KMS-11 (cell line): ENCODE measurements around the gene MAP3K21.

ENCODE experiments used
- H2AFZ ChIP-seq: fragments of 200-600 bp; sonication (generic); 2 replicates; pipeline ENCODE4 v1.6.1; 2016; ENCODE audit warnings: antibody characterized with exemption, mixed run types, low read depth
- H3K27ac ChIP-seq: fragments of 200-600 bp; sonication (generic); 2 replicates; pipeline ENCODE4 v1.6.1; 2016; ENCODE audit warnings: mild to moderate bottlenecking, mixed run types
- H3K27me3 ChIP-seq: fragments of 200-600 bp; sonication (generic); 2 replicates; pipeline ENCODE4 v1.6.1; 2017; ENCODE audit warnings: mild to moderate bottlenecking, low read depth, mixed run types, moderate library complexity; ENCODE audit not compliant: insufficient read depth
- H3K36me3 ChIP-seq: fragments of 200-600 bp; sonication (generic); 2 replicates; pipeline ENCODE4 v1.6.1; 2017; ENCODE audit warnings: mild to moderate bottlenecking, mixed run types; ENCODE audit not compliant: insufficient read depth
- H3K4me1 ChIP-seq: fragments of 200-600 bp; sonication (generic); 2 replicates; pipeline ENCODE4 v1.6.1; 2016; ENCODE audit warnings: mild to moderate bottlenecking, low read depth, mixed run types; ENCODE audit not compliant: poor library complexity, severe bottlenecking
- H3K4me2 ChIP-seq: fragments of 200-600 bp; sonication (generic); 2 replicates; pipeline ENCODE4 v1.7.0; 2016; ENCODE audit warnings: mild to moderate bottlenecking, mixed run types
- H3K4me3 ChIP-seq: fragments of 200-600 bp; sonication (generic); IDR thresholded peaks from 2 replicates; pipeline ENCODE4 v1.6.1; 2017; ENCODE audit warnings: low read depth, low read length, mixed read lengths; ENCODE audit not compliant: insufficient read depth
- H3K79me2 ChIP-seq: fragments of 200-600 bp; sonication (generic); 2 replicates; pipeline ENCODE4 v1.6.1; 2016; ENCODE audit warnings: low read depth, mixed run types; ENCODE audit not compliant: insufficient read depth
- H3K9ac ChIP-seq: fragments of 200-600 bp; sonication (generic); 2 replicates; pipeline ENCODE4 v1.6.1; 2016; ENCODE audit warnings: mild to moderate bottlenecking, mixed run types
- H4K20me1 ChIP-seq: fragments of 200-600 bp; sonication (generic); 2 replicates; pipeline ENCODE4 v1.6.1; 2016; ENCODE audit warnings: mild to moderate bottlenecking, mixed run types; ENCODE audit not compliant: insufficient read depth
- CTCF ChIP-seq: fragments of 200-600 bp; sonication (generic); conservative IDR thresholded peaks from 2 replicates; pipeline ENCODE4 v1.6.1; 2017; ENCODE audit warnings: low read depth, mild to moderate bottlenecking, antibody characterized with exemption, low read length, moderate library complexity, mixed read lengths

Gene MAP3K21

GRCh38 chr1:233300326-233300725 is 27.2 kb upstream of the MAP3K21 start:
- H3K9ac ChIP-seq, result no peak overlapping the region
- no peak overlapping the region for H3K4me3 ChIP-seq
- no peak overlapping the region for H3K27ac ChIP-seq
- no peaks in the 10 kb centered on the region for H3K27me3 ChIP-seq
- no peaks in the 10 kb centered on the region for H3K79me2 ChIP-seq
- H3K4me2 ChIP-seq, result no peak overlapping the region
- TF ChIP-seq CTCF, result no peak
- H2AFZ ChIP-seq, result no peak overlapping the region
- H3K4me1 ChIP-seq, result peaks cover 7% of the 10 kb centered on the region
- no peaks in the 10 kb centered on the region for H3K36me3 ChIP-seq
- H4K20me1 ChIP-seq, result no peaks in the 10 kb centered on the region

GRCh38 chr1:233304489-233305102 is 22.9 kb upstream of the MAP3K21 start:
- Histone ChIP-seq H3K4me2 (no peak overlapping the region), H3K27ac (no peak overlapping the region), H3K27me3 (no peaks in the 10 kb centered on the region), H3K9ac (no peak overlapping the region), H3K36me3 (no peaks in the 10 kb centered on the region), H3K4me3 (no peak overlapping the region), H2AFZ (no peak overlapping the region), H4K20me1 (no peaks in the 10 kb centered on the region), H3K79me2 (no peaks in the 10 kb centered on the region), H3K4me1 (no peaks in the 10 kb centered on the region)
- peak; percentile 82 for TF ChIP-seq CTCF

GRCh38 chr1:233313434-233314155 is 13.9 kb upstream of the MAP3K21 start:
- H3K27ac ChIP-seq, result no peak overlapping the region
- no peak overlapping the region for H3K9ac ChIP-seq
- no peaks in the 10 kb centered on the region for H3K36me3 ChIP-seq
- no peaks in the 10 kb centered on the region for H3K79me2 ChIP-seq
- no peak overlapping the region for H3K4me2 ChIP-seq
- H2AFZ ChIP-seq, result no peak overlapping the region
- no peaks in the 10 kb centered on the region for H3K4me1 ChIP-seq
- H3K4me3 ChIP-seq, result no peak overlapping the region
- H3K27me3 ChIP-seq, result no peaks in the 10 kb centered on the region
- no peaks in the 10 kb centered on the region for H4K20me1 ChIP-seq
- TF ChIP-seq CTCF, result no peak

GRCh38 chr1:233315718-233316301 is 11.7 kb upstream of the MAP3K21 start:
- Histone ChIP-seq H3K27ac (no peak overlapping the region), H2AFZ (no peak overlapping the region), H3K9ac (no peak overlapping the region), H3K4me2 (no peak overlapping the region), H3K4me3 (no peak overlapping the region), H3K36me3 (no peaks in the 10 kb centered on the region), H4K20me1 (no peaks in the 10 kb centered on the region), H3K27me3 (no peaks in the 10 kb centered on the region), H3K79me2 (no peaks in the 10 kb centered on the region), H3K4me1 (no peaks in the 10 kb centered on the region)
- TF ChIP-seq CTCF, result no peak
